Measurements from ENCODE around the gene ACTN1.

Gene ACTN1

GRCh38 chr14:68949601-68949965 is 29.5 kb downstream of the ACTN1 start:
- Histone ChIP-seq H3K27me3 (ENCODE audit: insufficient read depth, low read length) (peaks cover 9% of the 10 kb centered on the region; the same call in 1 of the 2 replicates), H3K79me2 (ENCODE audit: insufficient read depth, low read length) (no peaks in the 10 kb centered on the region), H3K9ac (ENCODE audit: low read length) (no peak overlapping the region), H3K27ac (ENCODE audit: low read depth, low read length, poor library complexity, severe bottlenecking) (no peak overlapping the region), H3K9me2 (ENCODE audit: low read depth, low read length) (no peaks in the 10 kb centered on the region), H3K9me3 (ENCODE audit: low read length) (no peaks in the 10 kb centered on the region), H3K36me3 (ENCODE audit: insufficient read depth, low read length) (no peaks in the 10 kb centered on the region), H2AFZ (ENCODE audit: low read length) (no peak overlapping the region), H3K4me3 (ENCODE audit: low read depth, low read length, poor library complexity, severe bottlenecking) (no peak overlapping the region), H3K4me1 (ENCODE audit: insufficient read depth, low read length, severe bottlenecking) (no peaks in the 10 kb centered on the region), H4K20me1 (ENCODE audit: insufficient read depth, low read length) (no peaks in the 10 kb centered on the region), H3F3A (ENCODE audit: insufficient read depth, low read length) (no peaks in the 10 kb centered on the region), H3K4me2 (ENCODE audit: low read length) (no peak overlapping the region)
- TF ChIP-seq EZH2 (IDR thresholded peaks at IDR 0.05; ENCODE audit: borderline replicate concordance, low read length) (no peak), CTCF (IDR thresholded peaks at IDR 0.05; ENCODE audit: low read length) (no peak)

GRCh38 chr14:68948686-68949600 is 30.2 kb downstream of the ACTN1 start:
- Histone ChIP-seq H3K27ac (ENCODE audit: low read depth, low read length, poor library complexity, severe bottlenecking) (no peak overlapping the region), H3K4me3 (ENCODE audit: low read depth, low read length, poor library complexity, severe bottlenecking) (no peak overlapping the region), H3K79me2 (ENCODE audit: insufficient read depth, low read length) (no peaks in the 10 kb centered on the region), H3K27me3 (ENCODE audit: insufficient read depth, low read length) (peaks cover 9% of the 10 kb centered on the region; the same call in 1 of the 2 replicates), H3K9me2 (ENCODE audit: low read depth, low read length) (no peaks in the 10 kb centered on the region), H3K4me2 (ENCODE audit: low read length) (no peak overlapping the region), H3K9ac (ENCODE audit: low read length) (no peak overlapping the region), H3K4me1 (ENCODE audit: insufficient read depth, low read length, severe bottlenecking) (no peaks in the 10 kb centered on the region), H2AFZ (ENCODE audit: low read length) (no peak overlapping the region), H3F3A (ENCODE audit: insufficient read depth, low read length) (no peaks in the 10 kb centered on the region), H3K36me3 (ENCODE audit: insufficient read depth, low read length) (no peaks in the 10 kb centered on the region), H3K9me3 (ENCODE audit: low read length) (no peaks in the 10 kb centered on the region), H4K20me1 (ENCODE audit: insufficient read depth, low read length) (no peaks in the 10 kb centered on the region)
- TF ChIP-seq CTCF (IDR thresholded peaks at IDR 0.05; ENCODE audit: low read length), result no peak
- no peak for TF ChIP-seq EZH2 (IDR thresholded peaks at IDR 0.05; ENCODE audit: borderline replicate concordance, low read length)

- Histone ChIP-seq H3K4me2 (ENCODE audit: low read length) (no peak overlapping the region), H2AFZ (ENCODE audit: low read length) (no peak overlapping the region), H3K36me3 (ENCODE audit: insufficient read depth, low read length) (no peaks in the 10 kb centered on the region), H3K4me3 (ENCODE audit: low read depth, low read length, poor library complexity, severe bottlenecking) (no peak overlapping the region), H4K20me1 (ENCODE audit: insufficient read depth, low read length) (no peaks in the 10 kb centered on the region), H3K79me2 (ENCODE audit: insufficient read depth, low read length) (no peaks in the 10 kb centered on the region), H3K27ac (ENCODE audit: low read depth, low read length, poor library complexity, severe bottlenecking) (no peak overlapping the region), H3K4me1 (ENCODE audit: insufficient read depth, low read length, severe bottlenecking) (no peaks in the 10 kb centered on the region), H3K9me2 (ENCODE audit: low read depth, low read length) (no peaks in the 10 kb centered on the region), H3K9ac (ENCODE audit: low read length) (no peak overlapping the region), H3K9me3 (ENCODE audit: low read length) (no peaks in the 10 kb centered on the region), H3F3A (ENCODE audit: insufficient read depth, low read length) (no peaks in the 10 kb centered on the region), H3K27me3 (ENCODE audit: insufficient read depth, low read length) (peaks cover 9% of the 10 kb centered on the region)
- TF ChIP-seq CTCF (IDR thresholded peaks at IDR 0.05; ENCODE audit: low read length) (no peak), EZH2 (IDR thresholded peaks at IDR 0.05; ENCODE audit: borderline replicate concordance, low read length) (no peak)
Observed at GRCh38 chr14:68947802-68948201, 31.3 kb downstream of the ACTN1 start.
